ENCODE results near the gene INAVA.

GRCh38 chr1:200862713-200863415, 31.8 kb upstream of the INAVA start:
- TF ChIP-seq EZH2phosphoT487 (IDR thresholded peaks at IDR 0.05; ENCODE audit: insufficient read depth, low read depth) (no peak), EZH2 (IDR thresholded peaks at IDR 0.05; ENCODE audit: insufficient read depth, poor library complexity, severe bottlenecking) (no peak)
